HepG2 (cell line): ENCODE results near the gene PSMD12. TPM values are rescaled to one million over a fixed set of nuclear protein-coding genes. Genes with fewer than 3 reads are reported as not detected.

Experiments
- BORCS8-MEF2B ChIP-seq: sonication (generic); formaldehyde crosslinking; IDR thresholded peaks from 2 replicates; pipeline ENCODE4 v1.8.0; 2022; ENCODE audit warnings: mild to moderate bottlenecking, missing genetic modification reagents
- CAMTA2 ChIP-seq: sonication (generic); formaldehyde crosslinking; IDR thresholded peaks from 2 replicates; pipeline ENCODE4 v1.4.0; 2020; ENCODE audit warnings: mild to moderate bottlenecking, missing genetic modification reagents, borderline replicate concordance
- HNF4G ChIP-seq, 2 experiments: sonication (generic) in 1 of 2; formaldehyde crosslinking in 1 of 2; IDR thresholded peaks; 2 replicates each; pipeline versions ENCODE4 v1.4.0 to v1.6.1; 2011 to 2020; ENCODE audit warnings: borderline replicate concordance in 2 of 2, low read depth in 2 of 2, mild to moderate bottlenecking in 2 of 2, low read length in 1 of 2, missing genetic modification reagents in 1 of 2, moderate library complexity in 1 of 2
- NFYB ChIP-seq: sonication (generic); formaldehyde crosslinking; IDR thresholded peaks from 2 replicates; pipeline ENCODE4 v1.4.0; 2020; ENCODE audit warnings: missing genetic modification reagents
- SMAD1 ChIP-seq: sonication (generic); formaldehyde crosslinking; IDR thresholded peaks from 2 replicates; pipeline ENCODE4 v1.4.0; 2020; ENCODE audit warnings: missing genetic modification reagents, low read depth, mild to moderate bottlenecking, borderline replicate concordance
- SP1 ChIP-seq, 2 experiments: fragments of 450-650 bp in 1 of 2; sonication (generic) in 1 of 2; formaldehyde crosslinking in 1 of 2; IDR thresholded peaks; 2 replicates each; pipeline versions ENCODE4 v1.4.0 to v1.6.1; 2016 to 2020; ENCODE audit warnings: missing genetic modification reagents in 1 of 2
- ZFP1 ChIP-seq: IDR thresholded peaks from 2 replicates; pipeline ENCODE4 v1.6.1; 2016
- ZNF430 ChIP-seq: sonication (generic); formaldehyde crosslinking; IDR thresholded peaks from 2 replicates; pipeline ENCODE4 v1.9.0; 2021; ENCODE audit warnings: mild to moderate bottlenecking, missing genetic modification reagents
- ZNF44 ChIP-seq: sonication (generic); formaldehyde crosslinking; IDR thresholded peaks from 2 replicates; pipeline ENCODE4 v1.5.1; 2020; ENCODE audit warnings: mild to moderate bottlenecking, missing genetic modification reagents
- ZSCAN30 ChIP-seq: sonication (generic); formaldehyde crosslinking; IDR thresholded peaks from 2 replicates; pipeline ENCODE4 v1.5.0; 2020; ENCODE audit warnings: mild to moderate bottlenecking, missing genetic modification reagents
- polyA plus RNA-seq, 8 experiments: library from polyadenylated mRNA; depleted of rRNA in 3 of 8; stranded (reverse) in 7 of 8; unstranded in 1 of 8; fragments of >200 nt; fragmentation: Illumina TruSeq in 4 of 8; extraction: Trizol in 4 of 8; gene quantifications; 2 replicates each; pipeline versions ENCODE4 v1.2.1 to v1.2.3, GENCODE V29; 2011 to 2016; ENCODE audit warnings: low read depth in 4 of 8, missing spikeins in 1 of 8, mixed read lengths in 1 of 8; ENCODE audit not compliant: insufficient read depth in 1 of 8
- total RNA-seq, 5 experiments: library from RNA; depleted of rRNA; stranded (reverse); fragments of >200 nt; fragmentation: Illumina TruSeq; extraction: Trizol; gene quantifications; 2 replicates each; pipeline ENCODE4 v1.2.3, GENCODE V29; 2016; ENCODE audit warnings: low read depth in 1 of 5
- TF ChIP-seq, protein P1 (sequence below): sonication (generic); formaldehyde crosslinking; IDR thresholded peaks from 2 replicates; pipeline ENCODE4 v1.5.1; 2020; ENCODE audit warnings: mild to moderate bottlenecking, missing genetic modification reagents, borderline replicate concordance
- TF ChIP-seq, protein P2 (sequence below): IDR thresholded peaks from 2 replicates; pipeline ENCODE4 v1.6.1; 2016; ENCODE audit warnings: missing biosample characterization, missing genetic modification reagents, low read depth
- TF ChIP-seq, protein P3 (sequence below): sonication (generic); formaldehyde crosslinking; IDR thresholded peaks from 2 replicates; pipeline ENCODE4 v1.9.0; 2021; ENCODE audit warnings: missing genetic modification reagents, borderline replicate concordance

The PSMD12 gene
- total and polyA plus RNA-seq, 2 of the 13 experiments (the other 11 are each of a cell fraction or from before 2014, with no cell fraction given), result 27.4 to 71.7 TPM

DNA sequence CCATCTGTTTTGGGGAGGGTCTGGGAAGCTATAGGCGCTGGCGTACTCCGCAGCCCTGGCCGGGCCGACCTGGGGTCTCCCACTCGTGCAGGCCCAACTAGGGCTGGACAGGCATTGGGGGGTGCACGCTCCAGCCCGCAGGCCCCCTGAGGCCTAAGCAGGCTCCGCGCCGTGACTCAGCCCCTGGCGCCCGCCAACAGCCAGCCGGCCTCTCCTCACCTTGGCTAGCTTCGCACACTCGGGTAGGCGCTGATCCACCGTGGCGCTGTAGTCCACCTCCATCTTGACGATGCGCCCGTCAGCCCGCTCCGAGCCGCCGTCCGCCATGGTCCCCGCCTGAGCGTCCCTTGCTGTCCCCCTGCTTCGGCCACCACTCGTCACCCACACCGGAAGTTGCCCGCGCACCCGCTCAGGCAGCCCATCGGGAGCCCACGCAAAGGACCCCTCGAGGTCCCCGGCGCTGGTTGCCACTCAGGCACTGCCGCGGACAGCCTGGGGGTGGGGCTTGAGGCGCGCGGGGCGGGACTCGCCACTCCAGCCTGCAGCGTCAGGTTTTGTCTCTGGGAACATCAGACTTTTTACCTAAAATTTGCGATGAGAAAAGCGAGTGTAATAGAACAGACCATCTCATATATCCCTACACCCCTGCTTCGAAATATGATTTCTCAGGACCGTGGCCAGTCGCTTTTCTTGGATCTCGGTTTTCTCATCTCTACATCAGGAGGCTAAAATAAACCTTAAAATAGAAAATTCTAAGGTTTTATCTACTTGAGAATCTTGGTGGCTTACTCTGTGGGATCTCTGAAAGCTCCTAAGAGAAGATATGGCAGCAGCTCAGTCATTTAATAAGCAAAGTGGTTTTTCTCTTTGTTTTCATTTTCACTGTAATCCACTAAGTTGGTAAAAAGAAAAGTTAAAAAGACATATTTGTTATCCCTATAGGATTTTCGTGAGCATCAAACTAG lies at the start of gene PSMD12 (continued):
- TF ChIP-seq ZSCAN30 (no peak), ZFP1 (peak; percentile 95), ZNF44 (CRISPR knock-in tag) (peak; percentile 80), HNF4G (IDR thresholded peaks at IDR 0.05; ENCODE audit: borderline replicate concordance, low read depth, low read length) (0 out of 2 replicates have a peak, but pooled peaks have one; percentile 6), HNF4G (CRISPR knock-in tag; IDR thresholded peaks at IDR 0.05; ENCODE audit: borderline replicate concordance, low read depth) (peak; percentile 61; the same call in 1 of the 2 replicates), BORCS8-MEF2B (CRISPR knock-in tag) (peak; percentile 95), ZNF430 (CRISPR knock-in tag) (peak; percentile 86), CAMTA2 (CRISPR knock-in tag) (peak; percentile 96; the same call in 1 of the 2 replicates), SP1 (IDR thresholded peaks at IDR 0.05) (no peak), SP1 (CRISPR knock-in tag; IDR thresholded peaks at IDR 0.05) (peak; percentile 92), SMAD1 (CRISPR knock-in tag) (peak; percentile 98), NFYB (CRISPR knock-in tag) (peak; percentile 44)
- TF ChIP-seq, protein P1, sequence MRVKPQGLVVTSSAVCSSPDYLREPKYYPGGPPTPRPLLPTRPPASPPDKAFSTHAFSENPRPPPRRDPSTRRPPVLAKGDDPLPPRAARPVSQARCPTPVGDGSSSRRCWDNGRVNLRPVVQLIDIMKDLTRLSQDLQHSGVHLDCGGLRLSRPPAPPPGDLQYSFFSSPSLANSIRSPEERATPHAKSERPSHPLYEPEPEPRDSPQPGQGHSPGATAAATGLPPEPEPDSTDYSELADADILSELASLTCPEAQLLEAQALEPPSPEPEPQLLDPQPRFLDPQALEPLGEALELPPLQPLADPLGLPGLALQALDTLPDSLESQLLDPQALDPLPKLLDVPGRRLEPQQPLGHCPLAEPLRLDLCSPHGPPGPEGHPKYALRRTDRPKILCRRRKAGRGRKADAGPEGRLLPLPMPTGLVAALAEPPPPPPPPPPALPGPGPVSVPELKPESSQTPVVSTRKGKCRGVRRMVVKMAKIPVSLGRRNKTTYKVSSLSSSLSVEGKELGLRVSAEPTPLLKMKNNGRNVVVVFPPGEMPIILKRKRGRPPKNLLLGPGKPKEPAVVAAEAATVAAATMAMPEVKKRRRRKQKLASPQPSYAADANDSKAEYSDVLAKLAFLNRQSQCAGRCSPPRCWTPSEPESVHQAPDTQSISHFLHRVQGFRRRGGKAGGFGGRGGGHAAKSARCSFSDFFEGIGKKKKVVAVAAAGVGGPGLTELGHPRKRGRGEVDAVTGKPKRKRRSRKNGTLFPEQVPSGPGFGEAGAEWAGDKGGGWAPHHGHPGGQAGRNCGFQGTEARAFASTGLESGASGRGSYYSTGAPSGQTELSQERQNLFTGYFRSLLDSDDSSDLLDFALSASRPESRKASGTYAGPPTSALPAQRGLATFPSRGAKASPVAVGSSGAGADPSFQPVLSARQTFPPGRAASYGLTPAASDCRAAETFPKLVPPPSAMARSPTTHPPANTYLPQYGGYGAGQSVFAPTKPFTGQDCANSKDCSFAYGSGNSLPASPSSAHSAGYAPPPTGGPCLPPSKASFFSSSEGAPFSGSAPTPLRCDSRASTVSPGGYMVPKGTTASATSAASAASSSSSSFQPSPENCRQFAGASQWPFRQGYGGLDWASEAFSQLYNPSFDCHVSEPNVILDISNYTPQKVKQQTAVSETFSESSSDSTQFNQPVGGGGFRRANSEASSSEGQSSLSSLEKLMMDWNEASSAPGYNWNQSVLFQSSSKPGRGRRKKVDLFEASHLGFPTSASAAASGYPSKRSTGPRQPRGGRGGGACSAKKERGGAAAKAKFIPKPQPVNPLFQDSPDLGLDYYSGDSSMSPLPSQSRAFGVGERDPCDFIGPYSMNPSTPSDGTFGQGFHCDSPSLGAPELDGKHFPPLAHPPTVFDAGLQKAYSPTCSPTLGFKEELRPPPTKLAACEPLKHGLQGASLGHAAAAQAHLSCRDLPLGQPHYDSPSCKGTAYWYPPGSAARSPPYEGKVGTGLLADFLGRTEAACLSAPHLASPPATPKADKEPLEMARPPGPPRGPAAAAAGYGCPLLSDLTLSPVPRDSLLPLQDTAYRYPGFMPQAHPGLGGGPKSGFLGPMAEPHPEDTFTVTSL (CRISPR knock-in tag), result peak; percentile 55
- TF ChIP-seq, protein P2, sequence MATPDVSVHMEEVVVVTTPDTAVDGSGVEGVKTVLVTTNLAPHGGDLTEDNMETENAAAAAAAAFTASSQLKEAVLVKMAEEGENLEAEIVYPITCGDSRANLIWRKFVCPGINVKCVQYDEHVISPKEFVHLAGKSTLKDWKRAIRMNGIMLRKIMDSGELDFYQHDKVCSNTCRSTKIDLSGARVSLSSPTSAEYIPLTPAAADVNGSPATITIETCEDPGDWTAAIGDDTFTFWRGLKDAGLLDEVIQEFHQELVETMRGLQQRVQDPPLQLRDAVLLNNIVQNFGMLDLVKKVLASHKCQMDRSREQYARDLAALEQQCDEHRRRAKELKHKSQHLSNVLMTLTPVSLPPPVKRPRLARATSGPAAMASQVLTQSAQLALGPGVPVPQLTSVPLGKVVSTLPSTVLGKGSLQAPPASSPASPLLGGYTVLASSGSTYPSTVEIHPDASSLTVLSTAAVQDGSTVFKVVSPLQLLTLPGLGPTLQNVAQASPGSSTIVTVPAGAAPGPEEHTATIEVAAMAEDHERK (CRISPR knock-in tag), result peak; percentile 72; the same call in 1 of the 2 replicates
- TF ChIP-seq, protein P3, sequence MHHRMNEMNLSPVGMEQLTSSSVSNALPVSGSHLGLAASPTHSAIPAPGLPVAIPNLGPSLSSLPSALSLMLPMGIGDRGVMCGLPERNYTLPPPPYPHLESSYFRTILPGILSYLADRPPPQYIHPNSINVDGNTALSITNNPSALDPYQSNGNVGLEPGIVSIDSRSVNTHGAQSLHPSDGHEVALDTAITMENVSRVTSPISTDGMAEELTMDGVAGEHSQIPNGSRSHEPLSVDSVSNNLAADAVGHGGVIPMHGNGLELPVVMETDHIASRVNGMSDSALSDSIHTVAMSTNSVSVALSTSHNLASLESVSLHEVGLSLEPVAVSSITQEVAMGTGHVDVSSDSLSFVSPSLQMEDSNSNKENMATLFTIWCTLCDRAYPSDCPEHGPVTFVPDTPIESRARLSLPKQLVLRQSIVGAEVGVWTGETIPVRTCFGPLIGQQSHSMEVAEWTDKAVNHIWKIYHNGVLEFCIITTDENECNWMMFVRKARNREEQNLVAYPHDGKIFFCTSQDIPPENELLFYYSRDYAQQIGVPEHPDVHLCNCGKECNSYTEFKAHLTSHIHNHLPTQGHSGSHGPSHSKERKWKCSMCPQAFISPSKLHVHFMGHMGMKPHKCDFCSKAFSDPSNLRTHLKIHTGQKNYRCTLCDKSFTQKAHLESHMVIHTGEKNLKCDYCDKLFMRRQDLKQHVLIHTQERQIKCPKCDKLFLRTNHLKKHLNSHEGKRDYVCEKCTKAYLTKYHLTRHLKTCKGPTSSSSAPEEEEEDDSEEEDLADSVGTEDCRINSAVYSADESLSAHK (CRISPR knock-in tag), result no peak
